GM19455 (cell line): ENCODE results near the gene FHOD3.

Experiments
- ATAC-seq: cut with Tn5 transposase; IDR thresholded peaks from one replicate; pipeline ENCODE4 v1.9.1; 2021; ENCODE audit not compliant: unreplicated experiment

Gene FHOD3

DNA sequence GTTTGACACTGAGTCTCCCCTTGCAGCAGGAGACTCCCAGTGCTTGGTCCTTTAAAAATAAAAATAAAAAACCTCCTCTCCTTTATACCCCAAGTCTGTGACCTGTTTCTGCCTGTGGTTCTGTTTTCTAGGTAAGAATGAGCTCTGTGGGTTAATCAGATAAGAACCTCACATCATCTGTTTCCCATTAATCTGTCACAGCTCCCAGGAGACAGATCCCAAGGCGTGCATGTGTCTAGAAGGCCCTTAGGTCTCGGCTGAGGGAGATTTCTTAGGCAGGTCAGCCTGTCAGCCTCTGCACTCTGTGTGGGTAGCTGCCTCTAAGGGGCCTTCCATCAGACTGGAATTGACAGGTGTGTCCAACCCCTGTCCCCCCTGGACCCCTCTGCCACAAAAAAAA, 80.7 kb downstream of the FHOD3 start:
- no peak for ATAC-seq

DNA sequence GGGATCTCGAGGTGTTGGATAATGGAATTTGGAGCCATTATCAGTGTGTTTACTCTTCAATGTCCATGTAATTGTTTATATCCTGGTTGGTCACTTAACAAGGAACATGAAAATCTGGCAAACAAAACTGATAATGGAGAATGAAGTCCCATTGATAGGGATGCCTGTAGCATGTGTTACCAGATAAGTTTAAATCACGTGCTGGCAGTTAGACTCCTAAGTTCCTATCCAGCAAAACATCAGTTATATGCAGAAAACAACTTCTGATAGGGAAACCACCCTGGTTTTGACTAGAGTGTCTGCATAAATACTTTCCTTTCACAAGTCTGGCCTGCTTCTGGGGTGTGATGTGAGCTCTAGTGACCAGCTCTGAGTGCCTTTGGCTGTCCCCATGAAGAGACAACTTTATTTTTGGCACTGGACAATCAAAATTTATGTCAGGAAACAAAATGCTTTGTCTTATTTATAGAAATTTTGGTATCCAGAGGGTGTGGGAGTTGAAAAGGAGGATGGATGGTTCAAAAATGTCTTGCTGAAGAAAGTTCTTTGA, 82.0 kb downstream of the FHOD3 start:
- no peak for ATAC-seq

DNA sequence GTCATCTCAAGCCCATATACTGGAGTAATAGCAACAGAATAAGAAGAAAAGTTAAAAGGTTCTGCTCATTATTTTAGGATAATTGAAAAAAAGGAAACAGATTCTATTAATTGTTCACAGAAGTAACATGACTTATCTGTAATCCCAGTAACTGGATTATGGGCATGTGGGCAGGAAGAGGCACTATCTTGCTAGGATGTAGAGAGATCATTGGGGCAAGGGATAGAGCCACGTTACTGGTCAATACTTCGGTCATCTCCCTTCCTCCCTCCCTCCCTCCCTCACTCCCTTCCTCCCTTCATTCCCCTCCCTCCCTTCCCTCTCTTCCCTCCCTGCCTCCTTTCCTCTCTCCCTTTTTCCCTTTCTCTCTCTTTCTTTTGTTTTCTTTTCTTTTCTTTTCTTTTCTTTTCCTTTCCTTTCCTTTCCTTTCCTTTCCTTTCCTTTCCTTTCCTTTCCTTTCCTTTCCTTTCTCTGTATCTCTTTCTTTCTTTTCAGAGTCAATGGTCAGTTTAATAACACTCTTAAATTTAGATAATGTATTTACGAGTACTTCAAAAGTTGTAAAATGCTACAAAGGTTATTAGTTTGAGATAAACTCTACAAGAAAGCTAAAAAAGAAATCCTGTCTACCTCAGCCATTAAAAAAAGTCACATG, 82.8 kb downstream of the FHOD3 start:
- no peak for ATAC-seq

DNA sequence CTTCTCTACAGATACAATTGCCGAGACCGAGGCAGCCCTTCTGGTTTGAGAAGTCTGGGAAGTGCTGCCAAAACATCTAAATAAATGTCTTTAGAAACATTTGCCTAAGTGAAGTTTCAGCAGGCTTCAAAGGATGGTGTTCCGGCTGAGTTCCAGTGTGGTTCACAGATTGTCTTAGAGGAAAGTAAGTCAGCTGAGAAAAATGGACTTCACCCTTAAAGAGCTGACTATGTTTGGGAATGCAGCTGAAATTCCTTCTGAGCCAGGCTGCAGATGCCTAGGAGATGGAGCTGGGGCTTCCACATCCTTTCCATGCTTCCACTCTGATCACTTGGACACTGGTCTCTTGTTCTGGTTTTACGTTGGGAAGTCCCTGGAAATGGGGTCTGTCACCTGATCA, 83.6 kb downstream of the FHOD3 start:
- no peak for ATAC-seq

DNA sequence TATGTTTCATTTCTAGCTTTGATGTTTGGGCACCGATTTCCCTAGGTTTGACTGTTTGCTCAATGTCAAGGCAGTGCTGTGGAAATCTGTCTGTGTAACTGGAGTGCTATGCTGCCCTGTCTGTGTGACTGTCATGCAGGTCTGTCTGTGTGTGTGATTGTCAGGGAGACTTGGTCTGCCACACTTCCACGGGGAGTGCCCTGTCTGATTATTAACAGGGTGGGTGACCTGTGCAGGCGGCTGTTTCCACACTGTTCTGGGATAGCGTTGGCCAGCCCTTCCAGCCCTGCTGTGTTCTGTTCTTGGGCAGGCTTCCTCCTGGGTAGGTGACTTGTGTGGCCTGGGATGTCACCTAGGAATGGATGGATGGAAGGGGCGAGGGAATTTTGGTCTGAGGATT, 85.3 kb downstream of the FHOD3 start:
- no peak for ATAC-seq

DNA sequence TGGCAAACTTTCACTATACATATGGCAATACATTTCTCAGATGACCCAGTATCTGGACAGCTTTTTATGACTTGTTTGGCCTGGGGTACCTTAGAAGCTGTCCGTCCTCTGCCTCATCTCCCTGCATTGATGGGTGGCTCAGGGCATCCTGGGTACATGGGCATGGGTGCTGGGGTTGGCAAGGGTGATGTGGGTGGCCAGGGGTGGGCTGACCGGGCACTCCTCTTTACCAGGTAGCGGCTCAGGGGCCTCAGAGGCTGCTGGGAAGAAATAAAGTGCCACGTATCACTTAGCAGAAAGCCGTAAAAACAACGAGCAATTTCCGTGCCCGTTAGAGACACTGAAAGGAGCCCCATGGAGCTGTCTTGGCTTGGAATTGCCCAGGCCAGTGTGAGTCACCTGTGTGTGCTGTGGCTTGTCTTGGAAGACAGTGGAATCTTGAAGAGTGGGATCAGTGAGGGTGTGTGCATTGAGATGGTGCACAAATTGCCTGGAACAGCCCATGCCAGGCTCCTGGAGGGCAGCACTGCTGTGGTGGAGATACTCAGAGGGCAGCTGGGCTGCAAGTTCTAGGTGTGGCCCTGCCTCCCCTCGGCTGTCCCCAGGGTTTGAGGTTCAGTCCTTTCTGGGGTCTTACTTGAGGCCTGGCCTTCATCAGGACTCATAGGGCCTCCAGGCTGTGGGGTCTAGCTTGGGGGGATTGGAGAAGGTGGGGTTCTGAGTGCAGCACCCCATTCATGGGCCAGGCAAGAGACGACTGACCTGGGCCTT, 88.8 kb downstream of the FHOD3 start:
- ATAC-seq: no peak

DNA sequence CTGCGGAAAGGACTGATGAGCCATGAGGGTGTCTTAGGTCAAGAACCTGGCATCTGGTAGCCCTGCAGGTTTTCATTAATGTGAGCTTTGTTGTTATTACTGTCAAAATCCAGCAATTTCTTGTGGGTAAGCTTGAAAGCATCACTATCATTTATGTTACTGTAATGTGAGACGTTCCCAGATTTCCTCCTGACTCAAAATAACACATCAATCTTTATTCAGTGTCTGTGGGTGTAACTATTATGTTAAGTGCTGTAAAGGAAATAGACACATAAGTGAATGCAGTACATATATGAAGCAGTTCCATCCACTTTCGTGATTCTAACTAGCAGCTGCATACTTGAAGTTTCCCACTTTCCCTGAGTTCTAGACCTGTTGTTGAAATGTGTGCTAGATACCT, 89.8 kb downstream of the FHOD3 start:
- ATAC-seq: no peak

DNA sequence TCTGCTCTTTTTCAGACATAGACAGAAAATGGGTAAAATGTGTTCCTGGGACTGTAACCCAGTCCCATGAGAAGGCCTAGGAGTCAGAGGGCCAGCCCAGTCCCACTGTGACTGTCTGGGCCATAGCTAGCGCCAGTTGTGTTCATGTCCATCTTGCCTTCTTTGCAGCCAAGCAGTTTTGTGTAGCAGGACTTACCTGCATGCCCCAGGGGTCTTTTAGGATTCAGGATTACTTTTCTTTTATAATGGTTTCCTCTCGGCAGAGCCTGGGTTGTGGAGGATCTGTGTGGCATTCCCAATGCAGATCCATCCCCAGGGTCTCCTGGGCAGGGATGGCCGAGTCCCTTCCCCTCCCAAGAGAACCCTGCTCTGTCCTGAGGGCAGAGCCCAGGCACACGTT, 90.8 kb downstream of the FHOD3 start:
- no peak for ATAC-seq

DNA sequence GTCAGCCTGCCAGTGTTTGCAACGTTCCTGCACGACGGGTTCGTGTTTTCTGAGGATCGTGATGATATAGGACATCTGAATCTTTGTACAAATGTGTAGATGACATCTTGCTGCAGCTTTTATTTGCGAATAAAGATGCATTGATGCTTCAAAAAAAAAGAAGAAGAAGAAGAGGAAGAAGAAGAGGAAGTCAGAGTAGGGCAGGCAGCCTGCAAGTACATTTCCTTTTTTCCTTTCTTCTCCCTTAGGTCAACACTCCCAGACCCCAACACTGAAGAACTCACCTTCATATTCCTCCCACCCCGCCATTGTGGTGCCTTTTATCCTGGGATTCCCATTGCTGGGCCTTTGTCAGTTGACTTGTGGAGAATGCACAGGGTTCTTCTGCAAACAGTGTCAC, 91.5 kb downstream of the FHOD3 start:
- ATAC-seq: no peak

DNA sequence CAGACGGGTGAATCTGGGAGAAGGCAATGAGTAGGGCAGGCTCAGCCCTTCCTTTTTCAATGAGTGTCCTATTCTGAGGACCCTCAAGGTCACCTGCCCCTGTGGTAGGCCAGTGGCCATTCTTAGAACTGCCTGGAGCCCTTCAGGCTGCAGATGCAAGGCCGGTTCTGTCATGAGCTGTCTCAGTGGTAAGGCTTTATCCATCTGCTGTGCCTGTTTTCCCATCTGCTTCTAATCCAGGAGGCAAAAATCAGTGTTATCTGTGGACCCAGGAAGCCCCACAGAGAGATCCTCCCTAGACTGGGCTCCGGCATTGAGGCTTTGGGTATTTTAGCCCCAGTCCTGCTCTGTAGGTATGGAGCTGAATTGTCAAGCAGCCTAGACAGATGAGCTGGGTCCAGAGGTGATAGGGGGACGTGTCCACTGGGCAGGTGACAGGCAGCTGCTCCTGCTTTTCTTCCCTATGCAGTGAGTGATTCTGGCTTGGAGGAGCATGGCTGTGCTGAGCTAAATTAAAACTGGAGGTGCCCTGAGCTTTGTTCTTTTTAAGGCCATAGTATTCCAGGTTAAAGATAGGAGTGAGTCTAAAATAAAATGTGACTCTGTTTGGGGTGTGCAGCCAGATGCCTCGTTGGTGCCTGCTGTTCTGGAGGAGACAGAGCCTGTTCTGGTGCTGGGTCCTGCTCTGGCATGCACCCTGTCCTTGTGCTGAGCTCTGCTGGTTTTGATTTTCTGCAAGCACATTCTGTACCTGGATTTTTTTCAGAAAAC, 92.5 kb downstream of the FHOD3 start:
- no peak for ATAC-seq

DNA sequence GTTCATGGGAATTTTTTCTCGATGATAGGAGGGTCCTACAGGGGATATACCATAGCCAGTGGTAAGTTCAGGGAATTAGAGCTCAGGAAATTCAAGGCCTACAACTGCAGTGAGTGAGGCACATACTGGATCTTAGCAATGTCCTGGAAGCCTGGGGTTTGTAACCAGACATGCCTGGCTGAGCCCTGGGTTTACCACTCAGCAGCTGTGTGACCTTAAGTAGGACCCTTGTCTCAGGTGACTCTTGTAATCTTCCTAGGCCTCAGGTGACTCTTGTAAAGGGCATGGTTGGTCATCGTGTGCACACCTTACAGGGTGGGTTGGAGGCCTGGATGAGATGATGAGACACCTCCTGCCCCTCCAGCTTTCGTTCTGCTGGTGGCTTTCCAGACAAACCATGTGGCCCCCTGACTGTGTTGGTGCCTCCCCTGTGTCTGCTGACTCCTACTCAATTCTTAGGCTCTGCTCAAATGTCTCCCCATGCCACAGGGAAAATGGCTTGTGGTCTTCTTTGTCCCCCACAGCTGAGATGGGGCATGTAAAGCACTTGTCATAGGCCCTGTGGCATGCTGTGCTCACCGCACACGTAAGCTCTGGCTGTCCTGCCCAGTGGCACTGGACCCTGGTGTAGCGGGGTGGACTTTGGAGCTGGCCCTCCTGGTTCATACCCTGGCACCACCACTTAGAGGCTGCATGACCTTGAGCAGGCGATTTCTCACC, 94.1 kb downstream of the FHOD3 start:
- no peak for ATAC-seq

DNA sequence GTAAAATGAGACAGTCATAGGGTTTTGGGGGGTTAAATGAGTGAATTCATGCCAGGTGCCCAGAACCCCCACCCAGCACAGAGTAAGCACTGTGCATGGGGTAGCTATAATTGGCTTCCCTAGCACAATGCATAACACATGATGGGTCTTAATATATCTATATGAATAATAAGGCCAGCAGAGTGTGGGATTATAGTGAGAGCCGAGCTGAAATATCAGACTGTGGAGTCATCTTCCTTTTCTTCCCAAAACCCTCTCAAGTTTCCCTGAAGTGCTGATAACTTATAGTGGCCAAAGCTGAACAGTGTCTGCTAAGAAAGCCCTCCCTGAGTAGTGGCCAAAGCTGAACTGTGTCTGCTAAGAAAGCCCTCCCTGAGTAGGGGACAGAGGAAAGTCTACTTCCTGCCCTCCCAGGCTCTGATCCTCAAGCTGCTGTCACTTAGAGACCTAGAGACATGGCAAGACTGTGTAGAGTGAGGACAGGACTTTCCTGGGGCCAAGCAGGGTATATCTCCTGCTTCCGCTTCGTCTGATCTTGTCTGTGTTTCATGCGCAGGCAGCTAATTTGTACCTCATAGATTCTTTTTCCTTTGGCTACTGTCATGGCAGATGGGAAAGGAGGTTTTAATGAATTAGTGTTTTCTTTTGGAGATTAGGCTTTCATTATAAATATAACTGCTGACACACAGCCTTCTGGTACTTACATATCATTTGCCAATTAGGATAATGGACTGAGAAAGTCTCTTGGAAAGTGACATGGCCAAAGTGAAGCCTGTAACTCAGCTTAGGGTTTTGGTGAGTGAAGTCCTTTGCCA, 94.9 kb downstream of the FHOD3 start:
- ATAC-seq: no peak

DNA sequence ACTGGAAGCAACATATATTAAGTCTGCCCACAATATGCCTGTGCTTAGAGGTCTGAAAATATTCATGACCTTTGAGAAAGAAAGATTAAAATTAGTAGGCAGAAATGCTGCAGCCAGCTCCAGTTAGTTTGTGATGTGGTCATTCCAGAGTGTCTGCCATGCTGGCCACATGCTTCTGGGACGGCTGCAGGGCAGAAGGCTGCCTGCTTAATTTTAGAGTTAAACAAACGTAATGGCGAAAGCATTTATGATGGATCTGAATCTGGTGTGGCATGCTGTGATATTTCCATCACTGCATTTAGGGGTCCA, 95.4 kb downstream of the FHOD3 start:
- ATAC-seq: no peak

DNA sequence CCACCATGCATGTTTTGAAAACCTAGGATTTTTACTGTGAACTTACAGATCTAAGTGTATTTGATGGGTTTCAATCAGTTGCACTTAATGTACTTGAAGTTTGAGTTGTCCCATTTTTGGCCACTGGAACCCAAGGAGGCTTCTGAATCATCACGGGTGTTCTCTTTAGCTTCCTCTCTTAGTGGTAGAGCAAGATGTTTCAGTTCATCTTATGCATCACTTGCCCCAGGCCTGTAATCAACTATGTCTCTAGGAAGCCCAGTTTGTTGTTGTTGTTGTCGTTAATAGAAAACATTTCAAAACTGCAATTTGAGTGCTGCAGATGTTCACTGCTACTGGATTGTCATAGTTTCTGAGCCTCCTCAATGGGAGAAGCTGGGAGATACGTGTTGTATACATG, 97.0 kb downstream of the FHOD3 start:
- no peak for ATAC-seq

DNA sequence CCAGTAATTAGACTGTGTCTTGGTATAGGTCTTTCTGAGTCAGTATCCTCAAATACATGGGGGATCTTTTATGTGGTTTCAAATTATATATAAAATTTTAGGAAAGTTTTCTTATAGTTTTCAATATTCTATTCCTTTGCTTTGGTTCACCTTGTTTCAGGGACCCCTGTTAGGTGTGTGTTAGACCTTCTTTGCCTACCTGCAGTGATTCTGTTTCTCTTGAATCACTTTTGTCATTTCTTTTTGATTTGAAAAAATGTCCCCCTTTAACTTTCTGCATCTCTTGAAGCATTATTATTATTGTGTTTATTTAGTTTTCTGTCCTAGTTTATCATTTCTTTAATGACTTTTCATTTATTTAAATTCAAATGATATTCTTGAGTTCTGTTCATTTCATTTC, 98.7 kb downstream of the FHOD3 start:
- ATAC-seq: no peak

DNA sequence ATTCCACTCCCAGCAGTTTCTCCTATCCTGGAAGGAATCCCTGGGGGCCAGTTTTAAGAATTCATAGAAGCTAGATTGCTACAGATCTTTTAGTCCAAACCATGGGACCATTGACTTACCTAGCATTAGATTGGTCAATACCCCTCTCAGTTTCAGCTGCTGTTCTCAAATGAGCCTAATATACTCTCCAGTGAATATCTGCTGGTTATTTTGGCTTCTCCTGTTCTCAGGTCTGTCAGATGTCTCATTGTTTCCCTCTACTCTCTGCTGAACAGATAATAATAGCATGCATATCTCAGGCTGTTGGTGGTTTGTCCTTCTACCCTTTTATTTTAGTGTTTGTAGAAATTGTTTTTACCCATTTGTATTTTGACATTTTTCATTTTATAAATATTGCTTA, 99.5 kb downstream of the FHOD3 start:
- ATAC-seq: no peak

DNA sequence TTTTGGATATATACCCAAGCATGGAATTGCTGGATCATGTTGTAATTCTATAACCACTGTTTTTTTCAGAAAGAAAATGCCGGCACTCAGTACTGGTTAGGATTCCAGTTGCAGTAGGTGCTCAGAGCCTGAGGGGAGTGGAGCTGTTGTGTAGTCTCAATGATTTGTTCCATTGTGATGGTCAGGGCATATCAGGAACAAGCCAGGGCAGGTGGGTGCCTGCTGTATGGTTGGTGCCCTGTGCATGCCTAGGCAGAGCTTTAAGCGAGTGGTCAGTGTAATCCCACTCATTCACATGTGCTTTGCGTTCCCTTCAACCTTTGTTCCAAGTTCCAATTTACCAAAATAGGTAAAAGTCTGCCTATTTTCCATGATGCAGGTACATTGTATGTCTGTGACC, 100.9 kb downstream of the FHOD3 start:
- ATAC-seq: no peak

DNA sequence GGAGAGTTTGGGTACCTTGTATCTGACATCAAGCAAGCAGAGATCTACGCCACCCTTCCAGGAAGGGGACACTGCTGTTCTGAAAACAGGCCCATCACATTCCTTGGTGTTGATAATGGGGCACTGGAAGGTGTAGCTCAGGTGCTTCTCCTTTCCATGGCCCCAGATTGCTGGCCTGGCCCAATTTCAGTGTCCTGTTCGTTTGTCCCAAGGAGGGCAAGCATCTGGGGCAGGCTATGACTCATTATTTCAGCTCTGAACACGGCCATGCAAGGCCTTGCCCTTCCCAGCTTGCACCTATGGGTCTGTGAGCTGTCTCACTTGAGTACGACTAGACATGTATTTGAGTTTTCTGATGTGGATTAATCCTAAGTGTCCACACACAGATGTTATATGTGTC, 101.5 kb downstream of the FHOD3 start:
- ATAC-seq: no peak

DNA sequence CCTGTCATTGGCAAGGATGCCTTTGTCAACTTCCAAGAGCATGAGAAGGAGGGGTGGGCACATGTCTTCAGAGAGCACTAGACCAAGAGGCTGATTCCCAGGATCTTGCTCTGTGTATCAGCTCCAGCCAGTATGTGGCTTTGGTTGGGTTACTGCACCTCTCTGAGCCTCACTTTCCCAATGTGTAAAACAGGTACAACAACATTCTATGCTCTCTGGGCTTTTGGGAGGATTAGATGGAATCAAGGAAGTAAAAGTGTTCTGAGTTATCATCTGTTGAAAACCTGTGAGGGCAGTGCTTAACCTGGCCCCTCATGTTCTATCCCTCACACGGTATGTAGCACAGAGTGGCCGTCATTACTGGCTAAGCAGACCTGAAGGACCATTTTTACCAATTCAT, 103.9 kb downstream of the FHOD3 start:
- no peak for ATAC-seq

DNA sequence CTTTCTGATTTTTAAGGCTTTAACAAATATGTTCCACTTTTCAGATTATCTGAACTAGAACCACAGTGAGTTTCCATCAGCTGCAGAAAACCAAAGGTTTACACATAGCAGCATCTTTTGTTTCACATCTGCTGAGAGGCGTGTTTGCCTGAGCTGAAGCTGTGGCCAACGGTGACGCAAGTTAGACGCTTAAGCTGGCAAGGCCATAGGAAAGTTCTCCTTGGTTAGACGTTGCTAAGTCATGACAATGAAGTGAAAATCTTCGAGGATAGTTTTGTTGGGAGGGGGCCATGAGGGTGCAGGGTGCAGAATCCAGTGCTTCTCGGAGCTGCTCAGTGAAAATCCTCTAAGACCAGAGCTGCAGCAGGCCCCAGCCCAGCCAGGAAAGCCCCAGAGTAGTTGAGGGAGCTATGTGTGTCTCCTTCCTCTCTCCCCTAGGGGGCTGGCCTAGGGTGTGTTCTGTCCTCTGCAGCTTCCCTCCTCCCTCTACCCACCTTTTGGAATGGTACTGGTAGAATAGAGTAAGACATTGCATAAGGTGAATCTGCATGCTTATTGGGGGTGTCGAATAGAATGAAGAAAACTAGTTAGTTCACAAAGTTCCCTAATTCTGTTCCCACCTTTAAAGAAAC, 105.4 kb downstream of the FHOD3 start:
- ATAC-seq: no peak
